HG03175 (cell line): ENCODE results near the gene MPZL1.

Experiments used
- ATAC-seq: cut with Tn5 transposase; IDR thresholded peaks from one replicate; pipeline ENCODE4 v1.9.1; 2021; ENCODE audit warnings: mild to moderate bottlenecking, moderate library complexity; ENCODE audit not compliant: unreplicated experiment

MPZL1 gene

DNA sequence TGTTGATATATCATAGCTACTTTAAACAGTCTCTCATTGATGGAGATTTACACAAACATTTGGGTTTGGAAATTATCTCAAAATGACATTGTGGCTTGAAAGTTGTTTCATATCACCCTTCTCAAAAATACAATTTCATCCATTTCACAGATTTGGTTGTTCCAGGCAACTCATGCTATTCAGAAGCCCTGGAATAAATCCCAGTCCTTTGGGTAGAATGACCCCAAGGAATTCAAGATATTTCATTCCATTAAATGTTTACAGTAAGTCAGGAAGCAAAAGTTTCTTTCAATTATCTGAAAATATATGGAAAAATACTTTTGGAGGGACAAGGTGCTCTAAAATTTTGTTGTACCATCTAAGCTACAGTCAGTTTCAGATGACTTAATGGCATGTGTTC, 27.1 kb downstream of the MPZL1 start:
- ATAC-seq: no peak

GRCh38 chr1:167749741-167750140, 28.0 kb downstream of the MPZL1 start:
- no peak for ATAC-seq

DNA sequence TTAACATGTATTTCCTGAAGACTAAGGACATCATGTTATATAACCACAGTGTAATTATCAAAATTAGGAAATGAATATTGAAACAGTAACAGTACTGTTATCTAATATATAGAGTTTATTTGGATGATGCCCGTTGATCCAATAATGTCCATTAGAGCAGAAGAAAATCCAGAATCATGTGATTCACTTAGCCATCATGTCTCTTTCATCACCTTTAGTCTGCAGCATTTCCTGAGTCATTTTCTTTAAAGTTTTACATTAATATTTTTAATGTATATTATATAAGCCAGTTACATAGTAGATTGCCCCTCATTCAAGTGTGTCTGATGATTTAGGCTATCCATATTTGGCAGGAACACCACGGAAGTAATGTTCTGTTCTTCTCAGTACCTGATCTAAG, 28.9 kb downstream of the MPZL1 start:
- no peak for ATAC-seq

GRCh38 chr1:167751676-167752075, 29.9 kb downstream of the MPZL1 start:
- no peak for ATAC-seq

DNA sequence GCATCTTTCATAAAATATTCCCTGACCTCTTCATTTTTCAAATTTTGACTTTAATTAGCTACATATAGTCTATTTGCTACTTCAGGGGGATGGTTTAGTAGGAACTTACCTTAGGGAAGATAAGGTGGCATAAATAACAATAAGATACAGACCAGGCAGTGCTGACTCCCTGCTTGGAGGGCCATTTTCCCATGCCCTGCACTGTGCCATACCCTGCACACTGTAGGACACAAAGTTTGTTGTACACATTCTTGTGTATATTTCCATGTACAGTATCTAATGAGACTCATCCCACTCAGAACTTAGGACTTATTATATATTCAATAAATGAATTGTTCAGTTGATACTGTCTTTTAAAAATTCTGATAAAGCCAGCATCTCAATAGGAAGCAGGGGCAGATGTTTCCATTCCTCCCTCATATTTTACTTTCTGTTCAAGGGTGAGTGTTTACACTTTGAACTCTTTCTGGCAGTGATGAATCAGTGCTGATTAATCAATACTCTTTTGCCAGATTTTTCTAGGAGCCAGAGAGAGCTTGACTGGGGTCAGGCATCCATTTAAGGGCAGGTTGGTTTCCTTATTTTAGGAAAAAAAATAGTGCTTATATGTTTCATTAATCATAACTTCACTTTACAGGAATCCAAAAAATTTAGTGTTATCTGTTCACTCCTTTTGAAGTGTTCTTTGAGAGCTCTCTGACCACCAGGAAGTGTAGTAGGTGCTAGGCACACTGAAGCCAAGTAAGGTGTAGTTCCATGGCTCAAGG, 30.6 kb downstream of the MPZL1 start:
- ATAC-seq: peak; percentile 16

- no peak for ATAC-seq
Measured at GRCh38 chr1:167755654-167756053, 33.9 kb downstream of the MPZL1 start.

DNA sequence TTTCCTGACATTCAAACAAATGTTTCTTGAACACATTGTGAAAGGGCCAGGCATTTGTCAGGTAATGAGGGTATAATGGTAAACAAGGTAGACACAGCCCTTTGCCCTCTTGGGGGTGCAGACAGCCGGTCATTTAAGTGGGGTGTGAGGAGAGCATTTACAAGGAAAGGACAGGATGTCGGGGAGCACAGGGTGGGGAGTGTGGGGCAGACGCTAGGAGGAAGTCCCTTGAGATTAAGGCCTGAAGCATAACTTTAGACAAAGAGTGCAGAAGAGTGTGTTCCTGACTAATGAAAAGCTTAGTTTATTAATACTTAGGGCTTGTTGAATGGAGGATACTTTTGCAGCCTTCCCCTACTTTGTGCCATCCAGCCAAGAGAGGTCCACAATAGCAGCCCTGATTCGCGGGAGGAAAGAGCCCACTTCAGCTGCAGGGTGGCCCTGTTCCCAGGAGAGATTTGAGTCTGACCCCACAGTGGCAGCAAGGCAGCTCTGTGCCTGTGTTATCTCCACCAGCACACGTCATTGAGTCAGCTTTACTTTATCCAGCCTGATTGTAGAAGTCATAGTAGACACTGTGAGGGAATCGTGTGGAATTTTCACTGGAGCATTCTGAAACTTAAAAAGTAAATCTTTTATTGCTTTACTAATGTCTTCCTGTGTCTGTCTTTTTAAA, 35.1 kb downstream of the MPZL1 start:
- no peak for ATAC-seq

DNA sequence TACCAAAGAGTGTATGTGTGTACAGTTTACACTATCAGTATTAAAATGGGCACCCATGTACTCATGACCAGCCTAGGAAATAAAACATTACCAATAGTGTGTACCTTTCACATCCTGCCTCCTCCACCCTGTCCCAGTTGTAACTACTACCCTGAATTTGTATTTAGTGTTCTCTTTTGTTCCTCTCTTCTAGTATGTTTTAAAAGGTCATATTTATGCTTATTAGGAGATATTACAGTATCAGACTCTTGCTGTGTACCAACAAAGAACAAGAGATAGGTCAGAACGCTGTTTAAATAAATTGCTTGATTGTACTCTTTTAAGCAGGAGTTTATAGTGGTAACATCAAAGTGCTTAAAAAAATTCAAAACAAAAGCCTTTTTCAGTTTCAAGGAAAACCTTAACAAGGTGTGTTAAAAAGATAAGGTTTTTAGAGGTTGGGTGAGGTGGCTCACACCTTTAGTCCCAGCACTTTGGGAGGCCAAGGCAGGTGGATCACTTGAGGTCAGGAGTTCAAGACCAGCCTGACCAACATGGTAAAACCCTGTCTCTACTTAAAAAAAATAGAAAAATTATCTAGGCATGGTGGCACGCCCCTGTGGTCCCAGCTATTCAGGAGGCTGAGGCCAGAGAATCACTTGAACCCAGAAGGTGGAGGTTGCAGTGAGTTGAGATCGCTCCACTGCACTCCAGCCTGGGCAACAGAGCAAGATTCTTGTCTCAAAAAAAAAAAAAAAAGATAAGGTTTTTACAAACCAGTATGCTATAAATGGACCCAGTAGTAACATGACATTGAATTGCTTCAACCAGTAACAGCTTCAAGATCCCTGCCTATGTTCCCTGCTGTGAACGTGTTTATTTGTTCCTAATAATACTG, 35.9 kb downstream of the MPZL1 start:
- no peak for ATAC-seq

- ATAC-seq: no peak
Measured at GRCh38 chr1:167761400-167761799, 39.6 kb downstream of the MPZL1 start.

DNA sequence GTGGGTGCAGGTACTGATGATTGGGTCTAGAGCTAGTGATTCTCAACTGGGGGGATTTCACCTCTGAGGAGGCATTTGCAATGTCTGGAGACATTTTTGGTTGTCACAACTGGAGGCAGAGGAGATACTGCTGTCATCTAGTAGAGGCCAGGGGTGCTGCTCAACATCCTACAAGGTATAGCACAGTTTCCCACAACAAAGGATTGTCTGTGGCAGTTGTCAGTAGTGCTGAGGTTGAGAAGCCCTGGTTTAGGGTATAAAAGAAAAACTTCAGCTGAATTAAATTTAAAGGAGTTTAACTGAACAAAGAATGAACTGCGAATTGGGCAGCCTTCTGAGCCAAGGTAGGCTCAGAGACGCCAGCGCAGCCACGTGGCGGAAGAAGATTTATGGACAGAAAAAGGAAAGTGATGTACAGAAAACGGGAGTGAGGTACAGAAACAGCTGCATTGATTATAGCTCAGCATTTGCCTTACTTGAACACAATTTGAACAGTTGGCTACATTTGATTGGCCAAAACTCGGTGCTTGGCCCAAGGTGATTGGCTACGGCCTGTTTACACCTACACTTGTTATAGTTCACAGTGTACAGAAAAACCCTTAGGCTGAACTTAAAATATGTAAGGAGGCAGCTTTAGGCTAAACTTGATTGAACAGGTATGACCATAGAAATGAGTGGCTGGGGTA, 40.4 kb downstream of the MPZL1 start:
- ATAC-seq: no peak

DNA sequence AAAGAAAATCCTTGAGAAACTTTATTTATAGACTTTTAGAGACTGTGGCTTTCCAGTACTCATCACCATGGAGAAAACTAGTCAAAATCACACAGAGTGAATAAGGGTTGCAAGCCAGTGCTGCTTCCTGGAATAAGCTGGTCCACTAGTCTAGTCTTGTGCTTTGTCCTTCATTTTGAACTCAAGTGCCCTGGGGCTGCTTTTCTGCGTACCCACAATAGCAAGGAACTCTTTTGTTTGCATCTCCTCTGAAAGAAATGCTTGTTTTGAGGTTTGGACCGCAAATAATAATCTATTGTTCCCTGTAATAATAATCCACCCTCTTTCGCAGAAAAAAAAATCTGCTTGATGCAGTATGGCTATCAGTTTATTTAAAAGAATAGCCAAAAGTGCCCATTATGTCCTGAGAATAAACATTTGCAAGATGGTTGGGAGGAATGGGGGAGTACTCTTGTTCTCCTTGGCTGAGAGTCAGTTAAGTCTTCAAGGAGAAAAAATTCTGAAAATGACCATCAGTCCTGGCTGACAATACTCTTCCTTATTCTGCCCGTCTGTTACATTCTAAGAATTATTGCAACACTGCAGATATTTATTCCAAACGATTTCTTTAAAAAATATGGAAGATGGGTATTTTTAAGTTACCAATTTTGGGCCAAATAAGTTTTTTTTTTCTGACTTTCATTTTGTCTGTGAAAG, 41.9 kb downstream of the MPZL1 start:
- ATAC-seq: no peak

DNA sequence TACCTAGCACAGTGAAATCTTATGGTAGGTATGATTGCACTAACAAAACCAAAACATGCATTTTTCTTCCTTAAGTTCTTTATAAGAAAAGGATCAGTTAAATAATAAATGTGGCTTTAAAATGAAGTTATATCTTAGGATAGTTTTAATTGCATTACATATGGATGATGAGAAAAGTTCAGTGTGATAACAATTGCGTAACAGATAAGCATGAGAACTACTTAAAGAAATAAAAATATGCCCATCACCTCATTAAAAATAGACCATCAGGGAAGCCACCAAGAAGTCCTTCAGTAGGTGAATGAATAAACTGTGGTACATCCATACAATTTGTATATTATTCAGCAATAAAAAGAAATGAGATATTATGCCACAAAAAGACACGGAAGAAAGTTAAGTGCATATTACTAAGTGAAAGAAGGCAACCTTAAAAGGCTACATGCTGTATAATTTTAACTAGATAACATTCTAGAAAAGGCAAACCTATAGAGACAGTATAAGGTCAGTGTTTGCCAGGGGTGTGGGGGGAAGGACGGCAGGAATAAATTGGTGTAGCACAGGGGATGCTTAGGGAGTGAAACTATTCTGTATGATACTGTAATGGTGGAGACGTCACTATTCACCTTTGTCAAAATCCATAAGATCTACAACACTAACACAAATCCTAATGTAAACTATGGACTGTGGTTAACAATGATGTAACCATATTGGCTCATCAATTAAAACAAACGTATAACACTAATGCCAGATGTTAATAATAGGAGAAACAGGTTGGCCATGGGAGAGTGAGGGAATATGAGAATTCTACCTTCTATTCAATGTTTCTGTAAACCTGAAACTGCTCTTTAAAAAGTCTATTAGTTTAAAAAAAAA, 42.9 kb downstream of the MPZL1 start:
- no peak for ATAC-seq

DNA sequence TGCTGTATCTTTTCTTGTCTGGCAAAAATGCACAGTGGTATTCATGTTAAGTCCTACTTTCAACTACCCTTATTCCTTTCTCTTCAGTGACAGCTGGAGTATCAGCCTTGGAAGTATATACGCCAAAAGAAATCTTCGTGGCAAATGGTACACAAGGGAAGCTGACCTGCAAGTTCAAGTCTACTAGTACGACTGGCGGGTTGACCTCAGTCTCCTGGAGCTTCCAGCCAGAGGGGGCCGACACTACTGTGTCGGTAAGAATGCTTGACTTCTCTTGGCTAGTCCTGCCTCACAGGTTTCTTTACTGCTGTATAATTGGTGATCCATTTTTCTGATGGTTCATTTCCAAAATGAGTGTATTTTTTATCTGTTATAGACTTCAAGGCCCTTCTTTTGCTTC, 43.7 kb downstream of the MPZL1 start:
- no peak for ATAC-seq

GRCh38 chr1:167766538-167766937, 44.8 kb downstream of the MPZL1 start:
- ATAC-seq: no peak

DNA sequence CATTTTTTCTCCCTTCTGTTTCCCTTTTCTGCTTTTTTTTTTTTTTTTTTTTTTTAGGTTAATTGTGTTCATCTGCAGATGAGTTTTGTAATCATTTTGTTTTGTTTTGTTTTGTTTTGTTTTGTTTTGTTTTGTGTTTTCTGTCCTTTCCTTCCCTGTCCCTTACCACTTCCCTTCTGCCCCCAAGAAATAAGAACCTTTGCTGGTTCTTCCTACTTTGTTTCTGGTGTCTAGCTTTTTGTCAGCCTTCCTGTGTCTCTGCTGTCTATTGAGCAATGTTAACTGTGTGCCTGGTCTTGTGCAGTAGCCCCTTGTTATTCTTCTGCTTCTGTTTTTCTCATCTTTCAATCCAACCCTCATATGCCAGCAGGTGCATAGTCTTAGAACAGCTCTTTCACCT, 46.0 kb downstream of the MPZL1 start:
- ATAC-seq: no peak

GRCh38 chr1:167770127-167770526, 48.3 kb downstream of the MPZL1 start:
- no peak for ATAC-seq

DNA sequence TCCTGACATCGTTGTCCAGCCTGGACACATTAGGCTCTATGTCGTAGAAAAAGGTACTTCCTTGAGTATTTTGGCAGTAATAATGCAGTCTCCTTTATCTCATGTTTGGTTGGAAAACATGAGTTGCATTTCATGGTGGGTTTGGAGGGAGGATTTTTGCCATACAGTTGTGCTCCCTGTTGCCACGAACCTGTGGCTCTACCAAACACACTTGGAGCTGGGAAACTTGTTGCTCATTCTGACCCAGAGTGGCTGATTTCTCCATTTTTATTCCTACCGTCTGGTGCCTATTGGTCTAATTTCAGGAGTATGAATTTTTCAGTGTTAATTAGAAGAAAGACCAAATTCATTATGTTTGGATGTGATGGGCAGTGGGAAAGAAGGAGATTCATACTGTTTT, 50.7 kb downstream of the MPZL1 start:
- ATAC-seq: no peak

GRCh38 chr1:167773516-167773915, 51.7 kb downstream of the MPZL1 start:
- no peak for ATAC-seq

GRCh38 chr1:167774710-167775109, 52.9 kb downstream of the MPZL1 start:
- ATAC-seq: no peak

- ATAC-seq: no peak
Measured at GRCh38 chr1:167775178-167775577, 53.4 kb downstream of the MPZL1 start.
